Smooth muscle cell of the brain vasculature (primary cell): ENCODE measurements around the gene NMBR.
A peak's percentile ranks its signal among the peaks of the same experiment; 100 is the strongest.
"Not testable (repeated sequence)": the region's sequence is repeated elsewhere in the genome, so short reads cannot be mapped to it uniquely, and the experiment has no call there.

Experiments used
- DNase-seq: peaks from one replicate; pipeline ENCODE4 v3.0.0-alpha.2; 2012; ENCODE audit warnings: low read depth, low spot score

The NMBR gene

GRCh38 chr6:142155091-142155490, 8.2 kb upstream of the NMBR start:
- DNase-seq = no peak

- no peak for DNase-seq
Measured at GRCh38 chr6:142154336-142154735, 7.4 kb upstream of the NMBR start.

DNA sequence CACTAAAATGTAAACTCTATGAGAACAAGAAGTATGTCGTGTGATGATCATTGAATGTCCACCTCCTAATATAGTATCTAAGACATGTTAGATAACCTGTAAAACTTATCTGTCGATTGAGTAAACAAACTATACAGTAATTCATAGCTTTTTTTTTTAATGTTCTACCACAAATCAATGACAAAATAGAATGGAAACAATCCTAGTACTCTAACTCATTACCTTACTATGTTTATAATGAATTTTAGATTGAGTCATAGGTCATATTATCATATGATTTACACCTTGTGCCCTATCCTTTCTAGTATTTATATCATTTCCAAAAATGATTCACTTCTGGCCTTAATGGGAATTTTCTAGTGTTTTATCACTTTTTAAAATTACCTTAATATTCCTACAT, 6.3 kb upstream of the NMBR start:
- no peak for DNase-seq

GRCh38 chr6:142152746-142153145, 5.8 kb upstream of the NMBR start:
- no peak for DNase-seq

GRCh38 chr6:142141531-142141930, 5.4 kb downstream of the NMBR start:
- not testable (repeated sequence) for DNase-seq

DNA sequence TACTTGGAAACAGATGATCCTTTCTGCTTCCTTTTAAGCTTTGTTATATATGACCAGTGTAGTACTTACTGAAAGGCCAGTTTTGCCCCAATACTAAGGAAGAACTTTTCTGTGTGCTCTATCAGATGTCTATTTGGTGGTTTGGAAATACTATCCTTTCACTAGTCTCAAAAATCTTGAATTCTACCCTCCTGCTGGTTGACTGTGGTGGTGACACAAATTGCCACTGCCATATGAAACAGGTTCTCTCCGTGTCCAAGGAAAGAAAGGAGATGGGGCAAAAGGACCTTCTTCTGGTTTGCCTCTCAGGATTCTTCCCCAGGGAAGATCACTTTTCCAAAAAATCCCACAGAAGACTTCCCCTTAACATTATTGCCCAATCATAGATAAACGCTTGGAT, 8.0 kb downstream of the NMBR start:
- no peak for DNase-seq

DNA sequence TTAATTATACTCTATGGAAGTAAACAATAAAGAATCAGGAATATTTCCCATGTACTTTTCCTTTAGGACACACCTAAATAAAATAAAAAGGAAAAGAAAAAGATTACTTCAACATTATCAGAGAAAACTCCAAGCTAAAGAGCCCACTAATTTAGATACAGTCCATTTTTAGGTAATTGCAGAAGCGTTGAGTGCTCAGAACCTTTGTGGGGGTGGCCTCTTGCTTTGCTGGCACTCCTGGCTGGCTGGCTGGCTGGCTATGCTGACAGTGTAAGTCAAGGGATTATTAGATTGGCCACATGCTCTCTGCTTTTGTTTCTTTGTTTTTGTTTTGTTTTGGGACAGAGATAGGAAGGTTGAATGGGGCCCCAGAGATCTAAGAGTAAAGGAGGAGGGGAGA, 14.3 kb downstream of the NMBR start, which contains the start of gene GJE1:
GJE1 (plus strand) TSS at position 301 of the 400 bp plus-strand sequence. CDS start 234 bp downstream, outside the sequence.
- no peak for DNase-seq

DNA sequence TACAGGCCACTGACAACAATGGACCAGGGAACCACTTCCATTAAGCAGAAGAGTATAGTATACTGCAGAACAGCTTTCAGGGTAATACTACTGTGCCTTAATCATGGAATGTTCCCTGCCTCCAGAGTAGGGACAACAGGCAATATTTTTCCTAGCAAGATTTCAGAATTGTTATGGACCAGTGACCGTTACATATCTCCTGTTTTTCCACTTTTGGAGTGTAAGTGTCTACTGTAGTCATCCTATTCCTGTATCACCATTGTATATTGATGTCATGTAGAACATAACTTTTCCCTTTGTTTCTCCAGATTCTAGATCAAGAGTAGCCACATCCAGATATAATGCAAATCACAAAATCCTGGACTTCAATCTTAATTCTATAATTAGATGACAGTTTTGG, 16.1 kb downstream of the NMBR start:
- no peak for DNase-seq

DNA sequence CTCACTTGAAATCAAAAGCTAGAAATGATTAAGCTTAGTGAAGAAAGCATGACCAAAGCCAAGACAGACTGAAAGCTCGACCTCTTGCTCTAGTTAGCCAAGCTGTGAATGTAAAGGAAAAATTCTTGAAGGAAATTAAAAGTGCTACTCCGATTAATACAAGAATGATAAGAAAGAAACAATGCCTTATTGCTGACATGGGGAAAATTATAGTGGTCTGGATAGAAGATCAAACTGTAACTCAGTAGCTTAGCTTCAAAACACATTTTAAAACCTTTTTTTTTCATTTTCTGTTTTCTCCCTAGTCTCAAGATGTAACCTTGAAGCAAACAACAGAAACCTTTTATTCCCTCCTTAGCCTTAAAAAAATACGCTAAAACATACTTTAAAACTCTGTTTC, 25.6 kb downstream of the NMBR start:
- DNase-seq = no peak

DNA sequence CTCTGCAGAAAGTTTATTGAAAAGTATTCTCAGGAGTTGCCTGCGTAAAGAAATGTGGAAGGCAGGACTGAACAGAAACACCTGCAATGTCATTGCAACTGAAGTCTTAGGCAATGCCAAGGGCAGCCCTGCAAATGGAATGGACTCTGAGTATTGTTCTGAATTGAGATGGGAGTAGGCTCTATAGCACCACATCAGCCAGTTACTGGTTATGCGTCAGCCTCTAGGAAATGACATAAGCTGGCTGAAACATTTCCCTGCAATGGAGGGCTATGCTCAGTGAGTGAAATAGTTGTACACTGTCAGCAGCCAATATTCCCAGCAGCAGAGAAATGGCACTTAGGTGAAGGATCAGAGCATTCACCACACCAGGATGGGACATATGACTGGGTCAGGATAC, 28.0 kb downstream of the NMBR start:
- DNase-seq = no peak

DNA sequence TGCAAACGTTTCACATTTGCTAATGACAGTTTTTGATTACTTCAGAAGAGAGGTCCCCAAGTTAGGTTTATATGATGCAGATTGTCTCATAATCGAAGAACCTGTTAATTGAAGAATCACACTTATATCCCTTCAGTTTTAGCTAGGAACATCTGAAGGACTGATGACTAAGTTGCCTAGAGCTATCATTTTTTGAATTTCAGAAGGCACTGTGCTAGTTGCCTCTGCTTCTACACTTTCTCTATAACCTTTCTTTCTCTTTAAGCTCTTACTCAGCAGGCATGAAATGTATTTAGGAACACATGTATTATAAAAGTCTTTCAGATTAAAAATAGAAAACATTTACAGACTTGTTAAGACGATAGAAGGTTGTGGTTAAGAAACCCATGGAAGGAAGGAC, 28.6 kb downstream of the NMBR start:
- DNase-seq = no peak

GRCh38 chr6:142117366-142117765, 29.6 kb downstream of the NMBR start:
- DNase-seq = no peak

DNA sequence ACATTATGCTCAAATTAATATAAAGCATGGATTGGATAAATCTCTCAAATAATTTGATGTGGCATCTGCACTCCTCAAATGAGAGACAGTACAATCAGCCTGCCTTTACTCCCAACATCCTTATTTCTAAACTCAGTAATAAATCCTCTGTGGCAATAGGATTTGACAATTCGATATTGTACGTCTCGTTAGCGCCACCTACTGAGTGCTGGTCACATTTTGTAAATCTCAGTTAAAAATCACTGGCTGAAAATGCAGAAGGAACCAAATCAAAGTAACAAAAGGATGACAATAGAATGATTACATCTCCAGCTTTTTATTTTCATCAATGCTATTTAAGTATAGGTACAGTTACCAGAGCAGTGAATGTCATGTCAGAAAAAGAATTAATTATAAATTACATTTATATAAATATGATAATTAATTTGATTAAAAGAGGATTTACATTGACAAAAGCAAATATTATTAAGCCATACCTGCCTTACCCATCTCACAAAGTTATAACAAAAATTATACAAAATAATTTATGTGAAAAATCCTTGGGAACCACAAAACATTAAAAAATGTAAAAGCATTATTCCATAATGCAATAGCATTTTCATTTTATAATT, 34.4 kb downstream of the NMBR start:
- DNase-seq = peak; percentile 59

DNA sequence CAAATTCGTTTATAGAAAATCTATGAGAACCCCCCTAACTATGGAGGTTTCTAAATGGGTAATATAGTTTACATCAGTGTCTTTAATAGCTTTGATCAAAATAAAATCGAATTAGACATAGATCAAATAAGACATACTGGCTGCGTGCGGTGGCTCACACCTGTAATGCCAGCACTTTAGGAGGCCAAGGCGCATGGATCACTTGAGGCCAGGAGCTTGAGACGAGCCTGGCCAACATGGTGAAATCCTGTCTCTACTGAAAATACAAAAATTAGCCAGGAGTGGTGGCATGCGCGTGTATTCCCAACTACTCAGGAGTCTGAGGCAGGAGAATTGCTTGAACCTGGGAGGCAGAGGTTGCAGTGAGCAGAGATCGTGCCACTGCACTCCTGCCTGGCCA, 36.1 kb downstream of the NMBR start:
- not testable (repeated sequence) for DNase-seq

DNA sequence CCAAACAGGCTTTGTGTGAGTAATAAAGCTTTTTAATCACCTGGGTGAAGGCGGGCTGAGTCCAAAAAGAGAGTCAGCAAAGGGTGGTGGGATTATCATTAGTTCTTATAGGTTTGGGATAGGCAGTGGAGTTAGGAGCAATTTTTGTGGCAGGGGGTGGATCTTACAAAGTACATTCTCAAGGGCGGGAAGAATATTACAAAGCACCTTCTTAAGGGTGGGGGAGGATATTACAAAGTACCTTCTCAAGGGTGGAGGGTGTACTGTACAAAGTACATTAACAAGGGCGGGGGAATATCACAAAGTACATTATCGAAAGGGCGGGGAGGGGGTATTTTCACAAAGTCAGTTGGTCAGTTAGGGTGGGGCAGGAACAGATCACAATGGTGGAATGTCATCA, 42.1 kb downstream of the NMBR start:
- DNase-seq = not testable (repeated sequence)

GRCh38 chr6:142088858-142089216, 58.1 kb downstream of the NMBR start:
- no peak for DNase-seq

DNA sequence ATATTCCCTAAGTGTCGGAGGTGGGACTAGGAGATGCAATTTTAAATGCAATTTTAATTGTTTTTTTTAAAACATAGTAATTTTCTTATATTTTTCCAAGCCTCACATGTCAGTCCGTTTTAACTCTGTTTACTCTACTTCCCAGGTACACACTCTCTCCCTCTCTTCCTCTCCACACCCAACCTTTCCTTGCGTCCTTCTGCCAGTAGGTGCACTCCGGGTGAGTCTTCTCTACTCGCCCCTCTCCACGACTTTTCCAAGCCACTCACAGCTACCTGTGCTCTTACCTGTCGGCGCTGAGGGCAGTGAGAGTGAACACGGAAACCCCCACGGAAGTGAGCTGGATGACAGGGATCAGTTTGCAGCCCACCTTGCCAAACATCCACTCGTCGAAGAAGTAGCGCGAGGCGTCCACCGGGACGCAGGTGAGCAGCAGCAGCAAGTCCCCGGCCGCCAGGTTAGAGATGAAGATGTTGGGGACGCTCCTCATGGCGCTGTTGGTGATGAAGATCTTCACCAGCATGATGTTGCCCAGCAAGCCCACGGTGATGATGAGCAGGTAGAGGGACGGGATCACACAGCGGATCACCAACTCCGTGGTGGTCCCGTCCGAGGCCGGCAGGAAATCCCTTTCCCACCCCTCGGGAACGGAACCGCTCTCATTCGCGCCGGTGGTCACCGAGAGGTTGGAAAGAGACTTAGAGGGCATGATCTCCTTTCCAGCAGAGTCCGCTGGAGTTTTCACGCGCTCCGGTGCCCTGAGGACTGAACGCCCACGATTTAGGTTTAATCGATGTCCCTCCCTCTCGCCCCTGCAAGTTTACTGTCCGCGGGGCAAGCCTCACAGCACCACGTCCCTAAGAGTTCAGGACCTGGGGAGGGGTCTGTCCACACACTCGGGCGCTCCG, 58.7 kb downstream of the NMBR start:
- no peak for DNase-seq

- DNase-seq = no peak
Measured at GRCh38 chr6:142079130-142079529, 67.8 kb downstream of the NMBR start.

DNA sequence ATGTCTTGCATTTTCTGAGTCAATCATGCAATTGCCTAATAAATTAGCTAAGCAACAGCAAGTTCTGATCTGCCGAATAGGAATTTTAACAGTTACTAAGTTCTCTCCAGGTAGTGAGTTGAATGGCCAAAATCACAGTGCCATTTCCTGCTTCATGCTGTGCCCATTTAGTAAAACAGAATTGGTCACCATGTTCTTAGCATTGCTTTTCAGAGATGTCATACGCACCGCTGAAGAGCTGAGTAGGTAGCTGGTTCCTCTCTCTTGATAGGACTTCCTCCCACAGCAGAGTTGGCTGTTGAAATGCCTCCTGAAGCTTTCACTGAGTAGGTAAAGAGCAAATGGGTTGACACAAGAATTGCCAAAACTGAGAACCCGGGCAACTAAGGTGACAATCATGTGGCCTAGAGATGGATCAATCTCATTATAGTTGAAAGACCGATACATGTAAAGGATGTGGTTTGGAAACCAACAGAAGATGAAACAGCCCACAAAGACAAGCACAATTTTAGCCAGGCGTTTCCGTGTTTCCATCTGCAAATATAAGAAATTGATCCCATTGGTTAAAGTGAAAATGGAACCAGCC, 71.3 kb downstream of the NMBR start:
- DNase-seq = no peak

DNA sequence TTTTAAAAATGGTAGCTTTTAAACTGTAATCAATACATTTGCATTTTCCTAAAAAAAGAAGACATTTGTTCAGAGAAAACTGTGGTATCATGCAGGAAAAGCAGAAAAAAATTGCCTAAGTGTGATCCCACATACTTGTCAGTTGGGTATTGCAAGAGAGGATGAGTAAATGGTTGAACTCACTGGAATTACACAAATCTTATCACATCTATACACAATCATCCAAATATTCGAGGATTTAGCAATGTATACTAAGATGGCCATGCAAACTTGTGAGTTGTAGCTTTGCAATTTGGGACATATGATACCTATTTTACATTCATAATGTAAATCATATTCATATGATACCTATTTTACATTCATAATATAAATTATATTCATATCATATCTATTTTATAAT, 72.4 kb downstream of the NMBR start:
- DNase-seq = no peak

DNA sequence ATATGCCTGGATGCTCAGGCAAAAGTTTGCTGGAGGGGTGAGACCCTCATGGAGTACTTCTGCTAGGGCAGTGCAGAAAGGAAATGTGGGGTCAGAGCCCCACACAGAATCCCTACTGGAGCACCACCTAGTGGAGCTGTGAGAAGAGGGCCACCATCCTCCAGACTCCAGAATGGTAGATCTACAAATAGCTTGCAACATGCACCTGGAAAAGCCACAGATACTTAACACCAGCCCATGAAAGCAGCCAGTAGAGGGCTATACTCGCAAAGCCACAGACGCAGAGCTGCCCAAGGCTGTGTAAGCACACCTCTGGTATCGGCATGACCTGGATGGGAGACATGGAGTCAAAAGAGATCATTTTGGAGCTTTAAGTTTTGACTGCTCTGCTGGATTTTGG, 74.9 kb downstream of the NMBR start:
- DNase-seq = no peak

- DNase-seq = no peak
Measured at GRCh38 chr6:142068416-142068815, 78.5 kb downstream of the NMBR start.

GRCh38 chr6:142062861-142063260, 84.1 kb downstream of the NMBR start:
- not testable (repeated sequence) for DNase-seq
